Breast epithelium (tissue), 3 donors: ENCODE results near the gene CEPT1.

Experiments
- POLR2A ChIP-seq: fragments of 450-650 bp; IDR thresholded peaks from one replicate; pipeline ENCODE4 v1.6.1; 2016; ENCODE audit warnings: antibody characterized with exemption, mild to moderate bottlenecking, moderate library complexity
- TF ChIP-seq, protein P1 (sequence below), 3 donors: fragments of 450-650 bp; IDR thresholded peaks; one replicate each; pipeline ENCODE4 v1.5.1; 2016 to 2017; ENCODE audit warnings: antibody characterized with exemption in 3 of 3, mild to moderate bottlenecking in 3 of 3, moderate library complexity in 3 of 3

DNA sequence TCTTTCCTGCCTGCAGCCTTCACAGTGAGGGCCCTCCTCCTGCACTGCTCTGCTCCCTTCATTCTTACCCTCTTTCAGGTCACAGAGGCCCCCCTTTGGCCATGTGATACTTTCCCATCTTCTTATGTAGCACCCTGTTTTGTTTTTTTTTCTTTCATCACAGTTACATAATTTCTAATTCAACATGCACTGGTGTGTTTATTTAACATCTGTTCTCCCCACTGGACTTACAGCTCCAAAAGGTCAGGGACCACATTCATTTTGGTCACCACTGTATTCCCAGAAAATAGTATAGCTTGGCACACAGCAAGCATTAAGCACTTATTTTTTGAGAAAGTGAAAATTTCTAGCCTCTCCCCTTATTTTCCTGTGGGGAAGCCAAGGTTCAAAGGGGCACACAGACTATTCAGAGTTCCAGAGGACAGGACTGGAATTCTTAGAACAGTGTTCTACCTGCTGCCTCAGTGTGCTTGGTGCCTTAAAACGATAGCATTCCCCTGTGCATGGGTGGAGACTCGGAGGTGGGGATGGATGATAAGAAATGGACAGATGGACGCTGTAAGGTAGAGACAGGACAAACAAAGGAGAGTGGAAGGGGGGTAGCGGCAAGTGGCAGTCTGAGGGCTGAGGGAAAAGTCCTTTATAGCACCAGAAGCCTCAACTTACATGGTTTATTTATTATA is 55.1 kb downstream of the CEPT1 start:
- TF ChIP-seq POLR2A = no peak
- TF ChIP-seq, protein P1, sequence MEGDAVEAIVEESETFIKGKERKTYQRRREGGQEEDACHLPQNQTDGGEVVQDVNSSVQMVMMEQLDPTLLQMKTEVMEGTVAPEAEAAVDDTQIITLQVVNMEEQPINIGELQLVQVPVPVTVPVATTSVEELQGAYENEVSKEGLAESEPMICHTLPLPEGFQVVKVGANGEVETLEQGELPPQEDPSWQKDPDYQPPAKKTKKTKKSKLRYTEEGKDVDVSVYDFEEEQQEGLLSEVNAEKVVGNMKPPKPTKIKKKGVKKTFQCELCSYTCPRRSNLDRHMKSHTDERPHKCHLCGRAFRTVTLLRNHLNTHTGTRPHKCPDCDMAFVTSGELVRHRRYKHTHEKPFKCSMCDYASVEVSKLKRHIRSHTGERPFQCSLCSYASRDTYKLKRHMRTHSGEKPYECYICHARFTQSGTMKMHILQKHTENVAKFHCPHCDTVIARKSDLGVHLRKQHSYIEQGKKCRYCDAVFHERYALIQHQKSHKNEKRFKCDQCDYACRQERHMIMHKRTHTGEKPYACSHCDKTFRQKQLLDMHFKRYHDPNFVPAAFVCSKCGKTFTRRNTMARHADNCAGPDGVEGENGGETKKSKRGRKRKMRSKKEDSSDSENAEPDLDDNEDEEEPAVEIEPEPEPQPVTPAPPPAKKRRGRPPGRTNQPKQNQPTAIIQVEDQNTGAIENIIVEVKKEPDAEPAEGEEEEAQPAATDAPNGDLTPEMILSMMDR (IDR thresholded peaks at IDR 0.05) = no peak
